ENCODE measurements around the gene STON1. TPM values are rescaled to one million over a fixed set of nuclear protein-coding genes. Genes with fewer than 3 reads are reported as not detected.
A peak's percentile ranks its signal among the peaks of the same experiment; 100 is the strongest.

Gene STON1
- total RNA-seq, 2 donors from 2014 or later, result 34.0 to 48.7 TPM

DNA sequence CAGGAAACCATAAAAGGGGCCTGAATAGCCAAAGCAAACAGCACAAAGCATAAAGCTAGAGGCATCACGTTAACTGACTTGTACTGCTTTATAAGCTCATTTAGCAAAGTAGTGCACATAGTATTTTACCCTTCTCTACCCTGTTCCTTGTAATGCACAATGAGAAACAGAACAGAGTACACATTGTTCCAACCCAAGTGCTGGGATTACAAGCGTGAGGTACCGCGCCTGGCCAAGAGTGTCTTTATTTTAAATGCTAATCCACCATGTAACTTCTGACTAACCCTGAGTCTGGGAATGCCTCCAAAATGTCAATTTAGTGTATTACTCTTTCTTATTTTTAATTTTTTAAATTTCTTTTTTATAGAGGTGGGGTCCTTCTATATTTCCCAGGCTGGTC lies 46.4 kb upstream of the STON1 start:
- intact Hi-C loops (cut with DNase I), result loop anchor here (5.0 kb wide), 1 partner anchor 44 kb away; no protein-coding TSS in a partner anchor
- DNase-seq (ENCODE audit: low spot score), result peak; percentile 38

DNA sequence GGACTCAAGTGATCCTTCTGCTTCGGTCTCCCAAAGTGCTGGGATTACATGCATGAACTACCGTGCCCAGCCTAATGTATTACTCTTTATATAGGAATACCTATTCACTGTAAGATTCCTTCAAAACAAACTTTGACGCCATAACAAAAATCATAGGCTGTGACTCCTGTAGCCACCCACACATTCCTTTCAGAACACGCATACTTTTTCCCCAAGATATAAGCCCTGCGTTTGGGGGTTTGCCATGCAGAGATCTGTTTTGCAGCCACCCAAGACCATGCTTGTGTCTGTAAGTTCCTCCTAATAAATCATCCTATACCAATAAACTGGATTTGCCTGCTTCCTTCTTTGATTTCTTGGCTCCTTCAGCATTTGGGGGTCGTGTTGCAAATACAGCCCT lies 46.0 kb upstream of the STON1 start:
- H3K36me3 ChIP-seq, result no peaks in the 10 kb centered on the region
- H3K9me3 ChIP-seq, result no peaks in the 10 kb centered on the region
- peak overlapping the region; percentile 4 to 54 for H3K27ac ChIP-seq
- WGBS, result 35% methylated on average over 6 of the region's 6 CpGs
- TF ChIP-seq POLR2A (IDR thresholded peaks at IDR 0.05), result no peak
- no peak for TF ChIP-seq POLR2AphosphoS5 (IDR thresholded peaks at IDR 0.05)
- no peak for TF ChIP-seq CTCF (IDR thresholded peaks at IDR 0.05)
- intact Hi-C loops (cut with DNase I), result loop anchor here (5.0 kb wide), 1 partner anchor 43 kb away; no protein-coding TSS in a partner anchor
- no peak overlapping the region for H3K4me3 ChIP-seq
- no peaks in the 10 kb centered on the region for H3K4me1 ChIP-seq (replicated peaks)
- no peak for DNase-seq (ENCODE audit: low spot score)
- H3K27me3 ChIP-seq (replicated peaks; ENCODE audit: insufficient read depth), result no peaks in the 10 kb centered on the region

More for the DNA sequence above, 46.4 kb upstream of the STON1 start:
- Histone ChIP-seq H3K36me3 (no peaks in the 10 kb centered on the region), H3K4me3 (no peak overlapping the region), H3K4me1 (replicated peaks) (no peaks in the 10 kb centered on the region), H3K27me3 (replicated peaks; ENCODE audit: insufficient read depth) (no peaks in the 10 kb centered on the region), H3K9me3 (no peaks in the 10 kb centered on the region), H3K27ac (peak overlapping the region; percentile 4 to 54)
- WGBS, result 11% methylated on average over 4 of the region's 4 CpGs
- TF ChIP-seq POLR2A (IDR thresholded peaks at IDR 0.05) (no peak), POLR2AphosphoS5 (IDR thresholded peaks at IDR 0.05) (peak; percentile 55), CTCF (IDR thresholded peaks at IDR 0.05) (no peak)

- no peak for DNase-seq (ENCODE audit: low spot score)
- Histone ChIP-seq H3K27me3 (replicated peaks; ENCODE audit: insufficient read depth) (no peaks in the 10 kb centered on the region), H3K4me1 (replicated peaks) (no peaks in the 10 kb centered on the region), H3K36me3 (no peaks in the 10 kb centered on the region), H3K4me3 (no peak overlapping the region), H3K9me3 (no peaks in the 10 kb centered on the region), H3K27ac (no peak overlapping the region)
- WGBS, result 89% methylated on average over 3 of the region's 3 CpGs
- intact Hi-C loops (cut with DNase I), result no loop called here
- no peak for TF ChIP-seq POLR2AphosphoS5 (IDR thresholded peaks at IDR 0.05)
- TF ChIP-seq CTCF (IDR thresholded peaks at IDR 0.05), result no peak
- no peak for TF ChIP-seq POLR2A (IDR thresholded peaks at IDR 0.05)
Measured at GRCh38 chr2:48488545-48488944, 41.4 kb upstream of the STON1 start.

DNA sequence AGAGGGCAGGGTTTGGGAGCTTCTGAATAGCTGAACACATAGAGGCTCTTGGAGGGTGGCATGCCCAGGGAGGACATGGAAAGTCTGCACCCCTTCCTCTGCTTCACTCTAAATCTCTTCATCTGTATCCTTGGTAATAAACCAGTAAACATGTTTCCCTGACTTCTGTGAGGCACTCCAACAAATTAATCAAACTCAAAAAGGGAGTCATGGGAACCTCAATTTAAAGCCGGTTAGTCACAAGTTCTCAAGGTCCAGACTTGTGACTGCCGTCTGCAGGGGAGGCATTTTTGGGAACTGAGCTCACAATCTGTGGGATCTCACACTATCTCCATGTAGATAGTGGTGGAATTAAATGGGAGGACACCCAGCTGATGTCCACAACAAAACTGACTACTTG lies 33.1 kb upstream of the STON1 start:
- Histone ChIP-seq H3K27ac (no peak overlapping the region), H3K9me3 (no peaks in the 10 kb centered on the region), H3K36me3 (no peaks in the 10 kb centered on the region), H3K4me3 (no peak overlapping the region), H3K4me1 (replicated peaks) (no peaks in the 10 kb centered on the region), H3K27me3 (replicated peaks; ENCODE audit: insufficient read depth) (no peaks in the 10 kb centered on the region)
- intact Hi-C loops (cut with DNase I), result no loop called here
- DNase-seq (ENCODE audit: low spot score), result no peak
- TF ChIP-seq CTCF (IDR thresholded peaks at IDR 0.05), result no peak
- WGBS, result 87% methylated on average over 2 of the region's 2 CpGs

DNA sequence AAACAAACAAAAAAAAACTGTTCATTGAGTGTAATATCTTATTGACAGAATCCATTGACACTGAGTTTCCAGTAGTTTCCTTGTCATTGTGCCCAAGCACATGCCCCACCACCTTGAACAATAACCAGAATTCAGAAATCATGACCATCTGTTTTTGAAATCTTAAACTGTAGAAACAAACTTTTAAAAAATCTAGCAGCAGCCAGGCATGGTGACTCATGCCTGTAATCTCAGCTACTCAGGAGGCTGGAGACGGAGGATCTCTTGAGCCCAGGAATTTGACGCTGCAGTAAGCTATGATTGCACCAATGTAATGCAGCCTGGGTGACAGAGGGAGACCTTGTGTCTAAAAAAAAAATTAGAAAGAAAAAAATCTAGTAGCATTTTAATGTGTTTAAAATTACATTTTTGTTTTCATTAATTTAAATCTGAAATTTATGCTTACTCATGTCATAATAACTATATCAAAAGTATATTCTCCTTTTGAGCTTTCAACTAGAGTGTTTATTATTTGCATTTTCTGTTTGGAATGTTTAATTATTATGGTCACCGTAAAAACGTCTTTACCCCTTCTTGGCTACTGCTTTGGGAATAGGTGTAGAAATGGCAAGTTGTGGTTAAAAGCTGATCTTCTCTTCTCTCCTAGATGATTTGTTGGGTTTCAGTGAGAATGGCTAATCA lies 25.2 kb upstream of the STON1 start:
- Histone ChIP-seq H3K27me3 (replicated peaks; ENCODE audit: insufficient read depth) (no peaks in the 10 kb centered on the region), H3K36me3 (no peaks in the 10 kb centered on the region), H3K9me3 (no peaks in the 10 kb centered on the region), H3K27ac (no peak overlapping the region), H3K4me1 (replicated peaks) (no peaks in the 10 kb centered on the region), H3K4me3 (no peak overlapping the region)
- no peak for DNase-seq (ENCODE audit: low spot score)
- intact Hi-C loops (cut with DNase I), result no loop called here
- WGBS, result 79% methylated on average over 4 of the region's 4 CpGs
- TF ChIP-seq POLR2AphosphoS5 (IDR thresholded peaks at IDR 0.05) (no peak), POLR2A (IDR thresholded peaks at IDR 0.05) (no peak)

Data from prostate gland (tissue), 2 donors.